Adipocyte (in vitro differentiated cells): Measurements from ENCODE around the gene SPATS1.
"Not testable (repeated sequence)": the region's sequence is repeated elsewhere in the genome, so short reads cannot be mapped to it uniquely, and the experiment has no call there.

Experiments used
- DNase-seq: peaks from one replicate; pipeline ENCODE4 v3.0.0-alpha.2; 2015; ENCODE audit warnings: low read depth
- H3K27me3 ChIP-seq: replicated peaks from 2 replicates; pipeline ENCODE4 v1.7.0; 2013; ENCODE audit warnings: mild to moderate bottlenecking, low read length, moderate library complexity; ENCODE audit not compliant: control insufficient read depth, insufficient read depth
- H3K36me3 ChIP-seq: 2 replicates; pipeline ENCODE4 v1.7.0; 2013; ENCODE audit warnings: low read length, mild to moderate bottlenecking, moderate library complexity; ENCODE audit not compliant: control insufficient read depth, insufficient read depth, severe bottlenecking
- H3K4me1 ChIP-seq: 2 replicates; pipeline ENCODE4 v1.7.0; 2013; ENCODE audit warnings: mild to moderate bottlenecking, low read length, moderate library complexity; ENCODE audit not compliant: control insufficient read depth, insufficient read depth
- H3K4me3 ChIP-seq: 2 replicates; pipeline ENCODE4 v1.7.0; 2013; ENCODE audit warnings: mild to moderate bottlenecking, low read length, moderate library complexity
- H3K9ac ChIP-seq: 2 replicates; pipeline ENCODE4 v1.7.0; 2013; ENCODE audit warnings: mild to moderate bottlenecking, low read length, moderate library complexity
- H3K9me3 ChIP-seq: 2 replicates; pipeline ENCODE4 v1.7.0; 2013; ENCODE audit warnings: mild to moderate bottlenecking, low read length, moderate library complexity; ENCODE audit not compliant: control insufficient read depth

SPATS1 gene

DNA sequence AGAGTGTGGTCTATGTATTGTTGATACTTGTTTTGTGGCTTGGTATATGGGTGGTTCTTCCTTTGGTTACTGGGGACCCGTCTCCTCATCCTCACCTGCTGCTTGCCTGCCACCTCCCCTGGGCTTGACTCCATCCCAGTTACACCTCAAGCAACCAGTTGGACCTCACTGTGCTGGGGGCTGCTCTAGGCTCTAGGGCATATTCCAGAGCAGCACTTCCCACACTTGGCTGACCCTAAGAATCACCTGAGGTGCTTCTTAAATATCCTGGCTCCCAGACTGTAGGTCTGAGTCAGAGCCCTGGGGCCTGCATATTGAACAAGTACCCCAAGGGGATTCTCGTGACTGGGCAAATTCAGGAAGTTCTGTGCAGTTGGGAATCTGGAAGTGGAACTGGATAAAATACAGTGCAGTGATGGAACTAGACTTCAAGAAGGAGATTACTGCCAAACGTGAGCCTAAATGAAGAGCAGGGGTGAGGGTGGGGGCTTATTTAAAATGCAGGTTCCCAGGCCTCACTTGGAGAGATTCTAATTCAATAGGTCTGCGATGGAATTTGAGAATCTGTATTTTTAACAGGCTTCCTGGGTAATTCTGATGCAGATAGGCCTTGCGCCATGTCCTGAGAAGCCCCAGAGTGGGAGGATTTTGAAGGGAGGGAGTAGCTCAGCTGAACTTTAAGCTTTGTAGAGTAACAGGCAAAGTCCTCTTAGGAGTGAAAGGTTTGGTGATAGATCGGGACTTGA, 7.6 kb downstream of the SPATS1 start:
- DNase-seq: no peak
- H3K9me3 ChIP-seq: no peaks in the 10 kb centered on the region
- H3K4me1 ChIP-seq: no peaks in the 10 kb centered on the region
- H3K36me3 ChIP-seq: no peaks in the 10 kb centered on the region
- no peak overlapping the region for H3K4me3 ChIP-seq
- H3K9ac ChIP-seq: no peak overlapping the region
- H3K27me3 ChIP-seq: peaks cover 7% of the 10 kb centered on the region

GRCh38 chr6:44350650-44350994, 8.2 kb downstream of the SPATS1 start:
- H3K9me3 ChIP-seq, H3K27me3 ChIP-seq, H3K4me1 ChIP-seq, DNase-seq, H3K4me3 ChIP-seq, H3K9ac ChIP-seq, H3K36me3 ChIP-seq: not testable (repeated sequence)

- Histone ChIP-seq H3K4me1 (no peaks in the 10 kb centered on the region), H3K4me3 (no peak overlapping the region), H3K36me3 (no peaks in the 10 kb centered on the region), H3K9ac (no peak overlapping the region), H3K27me3 (peaks cover 16% of the 10 kb centered on the region), H3K9me3 (peaks cover 13% of the 10 kb centered on the region)
- no peak for DNase-seq
Measured at GRCh38 chr6:44352259-44352658, 9.8 kb downstream of the SPATS1 start.

- Histone ChIP-seq H3K36me3 (no peaks in the 10 kb centered on the region), H3K27me3 (peaks cover 20% of the 10 kb centered on the region), H3K4me1 (no peaks in the 10 kb centered on the region), H3K4me3 (no peak overlapping the region), H3K9me3 (peaks cover 13% of the 10 kb centered on the region), H3K9ac (no peak overlapping the region)
- no peak for DNase-seq
Measured at GRCh38 chr6:44353336-44353735, 10.9 kb downstream of the SPATS1 start.

DNA sequence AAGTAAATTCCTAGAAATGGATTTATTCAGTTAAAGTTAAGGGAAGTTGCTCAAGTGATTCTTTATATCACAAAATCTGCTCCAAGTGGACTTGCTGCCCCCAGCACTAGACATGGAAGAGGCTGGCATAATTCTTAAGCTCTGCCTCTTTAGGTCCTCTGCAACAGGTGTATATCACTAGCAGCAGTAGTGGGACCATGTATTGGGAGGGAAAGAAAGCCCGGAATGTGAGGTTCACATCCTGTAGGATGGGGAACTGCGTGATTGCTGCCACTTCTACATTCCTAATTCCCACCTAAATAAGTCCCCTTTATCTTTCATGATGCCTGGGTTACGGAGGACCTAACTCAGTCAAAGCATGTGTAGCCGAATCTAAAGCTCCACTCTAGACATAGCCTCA, 13.2 kb downstream of the SPATS1 start:
- Histone ChIP-seq H3K4me3 (no peak overlapping the region), H3K9ac (no peak overlapping the region), H3K9me3 (peaks cover 13% of the 10 kb centered on the region), H3K4me1 (no peaks in the 10 kb centered on the region), H3K27me3 (peaks cover 25% of the 10 kb centered on the region), H3K36me3 (no peaks in the 10 kb centered on the region)
- DNase-seq: no peak

GRCh38 chr6:44356487-44356886, 14.0 kb downstream of the SPATS1 start:
- H3K9me3 ChIP-seq: peaks cover 13% of the 10 kb centered on the region
- H3K4me1 ChIP-seq: no peaks in the 10 kb centered on the region
- no peak overlapping the region for H3K9ac ChIP-seq
- no peak overlapping the region for H3K4me3 ChIP-seq
- H3K36me3 ChIP-seq: no peaks in the 10 kb centered on the region
- no peak for DNase-seq
- peaks cover 33% of the 10 kb centered on the region for H3K27me3 ChIP-seq

- H3K36me3 ChIP-seq: no peaks in the 10 kb centered on the region
- no peak for DNase-seq
- H3K27me3 ChIP-seq: peaks cover 43% of the 10 kb centered on the region
- no peaks in the 10 kb centered on the region for H3K4me1 ChIP-seq
- H3K9ac ChIP-seq: no peak overlapping the region
- peaks cover 13% of the 10 kb centered on the region for H3K9me3 ChIP-seq
- no peak overlapping the region for H3K4me3 ChIP-seq
Measured at GRCh38 chr6:44359973-44360372, 17.5 kb downstream of the SPATS1 start.

DNA sequence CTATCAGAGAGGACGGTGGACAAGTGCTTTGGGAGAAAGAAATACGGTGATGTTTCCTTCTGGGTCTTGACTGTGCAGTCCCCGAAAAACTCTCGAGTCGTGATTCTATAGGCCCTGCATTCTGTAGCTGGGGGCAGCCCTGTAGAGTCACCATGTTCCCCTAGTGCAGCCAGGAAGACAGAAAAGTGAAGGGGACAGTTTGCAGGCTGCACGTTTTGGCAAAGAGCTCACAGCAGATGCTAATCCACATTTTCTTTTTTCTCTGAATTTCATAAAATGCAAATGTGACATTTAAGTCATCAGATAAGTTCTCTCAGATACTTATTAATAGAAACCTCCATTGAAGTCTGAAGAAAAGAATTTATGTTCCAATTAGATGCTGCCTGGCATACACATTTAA, 19.5 kb downstream of the SPATS1 start:
- Histone ChIP-seq H3K9me3 (peaks cover 2% of the 10 kb centered on the region), H3K4me3 (no peak overlapping the region), H3K36me3 (no peaks in the 10 kb centered on the region), H3K9ac (no peak overlapping the region), H3K27me3 (peaks cover 31% of the 10 kb centered on the region), H3K4me1 (no peaks in the 10 kb centered on the region)
- DNase-seq: no peak

- no peaks in the 10 kb centered on the region for H3K4me1 ChIP-seq
- no peaks in the 10 kb centered on the region for H3K36me3 ChIP-seq
Measured at GRCh38 chr6:44363377-44363926, 21.0 kb downstream of the SPATS1 start.

DNA sequence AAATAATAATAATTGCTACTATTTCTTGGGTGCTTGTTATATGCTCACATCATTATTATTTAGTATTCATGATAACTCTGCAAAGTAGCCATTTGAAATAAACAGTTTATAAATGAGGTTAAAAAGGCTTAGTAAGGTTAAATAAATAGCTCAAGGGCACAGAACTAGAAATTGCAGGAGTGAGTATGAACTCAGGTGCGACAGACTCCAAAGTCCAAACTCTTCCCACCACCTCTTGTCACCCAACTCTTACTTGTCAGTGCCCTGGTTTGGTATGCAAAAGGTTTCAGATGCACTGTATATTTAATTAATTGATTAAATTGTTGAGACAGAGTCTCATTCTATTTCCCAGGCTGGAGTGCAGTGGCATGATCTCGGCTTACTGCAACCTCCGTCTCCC, 24.3 kb downstream of the SPATS1 start:
- H3K27me3 ChIP-seq: peaks cover 7% of the 10 kb centered on the region
- no peaks in the 10 kb centered on the region for H3K9me3 ChIP-seq
- DNase-seq: no peak
- H3K36me3 ChIP-seq: no peaks in the 10 kb centered on the region
- H3K4me1 ChIP-seq: no peaks in the 10 kb centered on the region
- H3K9ac ChIP-seq: no peak overlapping the region
- no peak overlapping the region for H3K4me3 ChIP-seq

More at GRCh38 chr6:44363377-44363926, 21.0 kb downstream of the SPATS1 start:
- no peak overlapping the region for H3K9ac ChIP-seq
- H3K9me3 ChIP-seq: no peaks in the 10 kb centered on the region
- no peak for DNase-seq
- peaks cover 23% of the 10 kb centered on the region for H3K27me3 ChIP-seq
- no peak overlapping the region for H3K4me3 ChIP-seq

- peak; percentile 5 for DNase-seq
- no peaks in the 10 kb centered on the region for H3K36me3 ChIP-seq
- no peaks in the 10 kb centered on the region for H3K4me1 ChIP-seq
- H3K4me3 ChIP-seq: no peak overlapping the region
- no peak overlapping the region for H3K9ac ChIP-seq
- H3K9me3 ChIP-seq: no peaks in the 10 kb centered on the region
- no peaks in the 10 kb centered on the region for H3K27me3 ChIP-seq
Measured at GRCh38 chr6:44367681-44368080, 25.2 kb downstream of the SPATS1 start.

GRCh38 chr6:44373051-44373450, 30.6 kb downstream of the SPATS1 start:
- H3K9me3 ChIP-seq: no peaks in the 10 kb centered on the region
- H3K36me3 ChIP-seq: no peaks in the 10 kb centered on the region
- no peak overlapping the region for H3K4me3 ChIP-seq
- no peaks in the 10 kb centered on the region for H3K4me1 ChIP-seq
- DNase-seq: peak; percentile 26
- no peak overlapping the region for H3K9ac ChIP-seq
- H3K27me3 ChIP-seq: no peaks in the 10 kb centered on the region
